OCI-LY1 (cell line): ENCODE results near the gene CD22.

Experiments
- H2AFZ ChIP-seq: fragments of 200-600 bp; sonication (generic), shearing (Covaris generic); 2 replicates; pipeline ENCODE4 v1.6.0; 2014; ENCODE audit warnings: antibody characterized with exemption, mild to moderate bottlenecking, low read length
- H3F3A ChIP-seq: fragments of 200-600 bp; sonication (generic), shearing (Covaris generic); 2 replicates; pipeline ENCODE4 v1.6.0; 2014; ENCODE audit warnings: mild to moderate bottlenecking, antibody characterized with exemption, low read length, moderate library complexity; ENCODE audit not compliant: insufficient read depth
- H3K27ac ChIP-seq: fragments of 200-600 bp; sonication (generic); 2 replicates; pipeline ENCODE4 v1.5.1; 2014; ENCODE audit warnings: low read length, mixed run types, mild to moderate bottlenecking, low read depth; ENCODE audit not compliant: poor library complexity, severe bottlenecking
- H3K27me3 ChIP-seq: fragments of 200-600 bp; sonication (generic); 2 replicates; pipeline ENCODE4 v1.6.0; 2014; ENCODE audit warnings: antibody characterized with exemption, mild to moderate bottlenecking, low read length, moderate library complexity; ENCODE audit not compliant: insufficient read depth
- H3K36me3 ChIP-seq: fragments of 200-600 bp; sonication (generic); 2 replicates; pipeline ENCODE4 v1.6.1; 2014; ENCODE audit warnings: mild to moderate bottlenecking, antibody characterized with exemption, low read length, moderate library complexity, mixed read lengths; ENCODE audit not compliant: insufficient read depth
- H3K4me1 ChIP-seq: fragments of 200-600 bp; sonication (generic); 2 replicates; pipeline ENCODE4 v1.5.1; 2014; ENCODE audit warnings: mild to moderate bottlenecking, low read length, moderate library complexity; ENCODE audit not compliant: insufficient read depth, severe bottlenecking
- H3K4me2 ChIP-seq: fragments of 200-600 bp; sonication (generic), shearing (Covaris generic); 2 replicates; pipeline ENCODE4 v1.6.1; 2014; ENCODE audit warnings: low read length
- H3K4me3 ChIP-seq: fragments of 200-600 bp; sonication (generic); 2 replicates; pipeline ENCODE4 v1.5.1; 2014; ENCODE audit warnings: low read length, low read depth, mild to moderate bottlenecking, mixed read lengths; ENCODE audit not compliant: poor library complexity, severe bottlenecking
- H3K79me2 ChIP-seq: fragments of 200-600 bp; shearing (Covaris generic); 2 replicates; pipeline ENCODE4 v1.6.1; 2016; ENCODE audit warnings: mixed run types, low read length, mixed read lengths; ENCODE audit not compliant: insufficient read depth
- H3K9ac ChIP-seq: fragments of 200-600 bp; sonication (generic), shearing (Covaris generic); 2 replicates; pipeline ENCODE4 v1.6.1; 2014; ENCODE audit warnings: mild to moderate bottlenecking, low read length, mixed read lengths
- H3K9me2 ChIP-seq: fragments of 200-600 bp; sonication (generic), shearing (Covaris generic); 2 replicates; pipeline ENCODE4 v1.6.1; 2014; ENCODE audit warnings: low read depth, mild to moderate bottlenecking, low read length, mixed read lengths
- H3K9me3 ChIP-seq: fragments of 200-600 bp; shearing (Covaris generic); 2 replicates; pipeline ENCODE4 v1.6.1; 2014; ENCODE audit warnings: low read length, mixed read lengths
- H4K20me1 ChIP-seq: fragments of 200-600 bp; sonication (generic), shearing (Covaris generic); 2 replicates; pipeline ENCODE4 v1.6.0; 2016; ENCODE audit warnings: mild to moderate bottlenecking, low read length; ENCODE audit not compliant: insufficient read depth
- EZH2 ChIP-seq: fragments of 200-600 bp; sonication (generic), shearing (Covaris generic); IDR thresholded peaks from 2 replicates; pipeline ENCODE4 v1.8.0; 2017; ENCODE audit warnings: borderline replicate concordance, mixed run types, mild to moderate bottlenecking, antibody characterized with exemption, low read length, moderate library complexity, mixed read lengths
- TF ChIP-seq, protein P1 (sequence below): fragments of 200-600 bp; sonication (generic), shearing (Covaris generic); IDR thresholded peaks from 2 replicates; pipeline ENCODE4 v1.5.1; 2017; ENCODE audit warnings: mild to moderate bottlenecking, antibody characterized with exemption, low read length, moderate library complexity, mixed read lengths

The CD22 gene

GRCh38 chr19:35296644-35297514, 32.1 kb upstream of the CD22 start:
- H3K9ac ChIP-seq: no peak overlapping the region
- peak overlapping the region; percentile 37; the same call in 1 of the 2 replicates for H3K4me2 ChIP-seq

GRCh38 chr19:35297515-35297848, 31.5 kb upstream of the CD22 start:
- Histone ChIP-seq H3K27ac (no peak overlapping the region), H3K36me3 (no peaks in the 10 kb centered on the region), H3K27me3 (no peaks in the 10 kb centered on the region; the same call in 1 of the 2 replicates), H3K9me3 (no peaks in the 10 kb centered on the region), H3K9ac (no peak overlapping the region), H3K4me2 (no peak overlapping the region), H3K4me3 (no peak overlapping the region), H3K9me2 (no peaks in the 10 kb centered on the region), H4K20me1 (no peaks in the 10 kb centered on the region), H3F3A (peaks cover 3% of the 10 kb centered on the region; the same call in 1 of the 2 replicates), H2AFZ (no peak overlapping the region), H3K79me2 (no peaks in the 10 kb centered on the region), H3K4me1 (peaks cover 28% of the 10 kb centered on the region)
- TF ChIP-seq EZH2: no peak
- TF ChIP-seq, protein P1, sequence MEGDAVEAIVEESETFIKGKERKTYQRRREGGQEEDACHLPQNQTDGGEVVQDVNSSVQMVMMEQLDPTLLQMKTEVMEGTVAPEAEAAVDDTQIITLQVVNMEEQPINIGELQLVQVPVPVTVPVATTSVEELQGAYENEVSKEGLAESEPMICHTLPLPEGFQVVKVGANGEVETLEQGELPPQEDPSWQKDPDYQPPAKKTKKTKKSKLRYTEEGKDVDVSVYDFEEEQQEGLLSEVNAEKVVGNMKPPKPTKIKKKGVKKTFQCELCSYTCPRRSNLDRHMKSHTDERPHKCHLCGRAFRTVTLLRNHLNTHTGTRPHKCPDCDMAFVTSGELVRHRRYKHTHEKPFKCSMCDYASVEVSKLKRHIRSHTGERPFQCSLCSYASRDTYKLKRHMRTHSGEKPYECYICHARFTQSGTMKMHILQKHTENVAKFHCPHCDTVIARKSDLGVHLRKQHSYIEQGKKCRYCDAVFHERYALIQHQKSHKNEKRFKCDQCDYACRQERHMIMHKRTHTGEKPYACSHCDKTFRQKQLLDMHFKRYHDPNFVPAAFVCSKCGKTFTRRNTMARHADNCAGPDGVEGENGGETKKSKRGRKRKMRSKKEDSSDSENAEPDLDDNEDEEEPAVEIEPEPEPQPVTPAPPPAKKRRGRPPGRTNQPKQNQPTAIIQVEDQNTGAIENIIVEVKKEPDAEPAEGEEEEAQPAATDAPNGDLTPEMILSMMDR: no peak

More at GRCh38 chr19:35296644-35297514, 32.1 kb upstream of the CD22 start:
- Histone ChIP-seq H3F3A (peaks cover 3% of the 10 kb centered on the region; the same call in 1 of the 2 replicates), H3K36me3 (no peaks in the 10 kb centered on the region), H3K4me3 (no peak overlapping the region), H2AFZ (no peak overlapping the region), H3K27ac (peak overlapping the region; percentile 61), H3K4me1 (peaks cover 30% of the 10 kb centered on the region), H3K9me2 (no peaks in the 10 kb centered on the region), H3K27me3 (no peaks in the 10 kb centered on the region; the same call in 1 of the 2 replicates), H3K9me3 (no peaks in the 10 kb centered on the region), H4K20me1 (no peaks in the 10 kb centered on the region), H3K79me2 (no peaks in the 10 kb centered on the region)
- no peak for TF ChIP-seq EZH2
- TF ChIP-seq, protein P1: no peak

- Histone ChIP-seq H3K9ac (no peak overlapping the region), H3K4me2 (no peak overlapping the region), H4K20me1 (no peaks in the 10 kb centered on the region), H3F3A (peaks cover 3% of the 10 kb centered on the region; the same call in 1 of the 2 replicates), H3K79me2 (no peaks in the 10 kb centered on the region), H3K27me3 (no peaks in the 10 kb centered on the region; the same call in 1 of the 2 replicates), H3K9me3 (no peaks in the 10 kb centered on the region), H3K36me3 (no peaks in the 10 kb centered on the region), H3K4me1 (peaks cover 24% of the 10 kb centered on the region), H3K4me3 (no peak overlapping the region), H3K27ac (no peak overlapping the region), H2AFZ (no peak overlapping the region), H3K9me2 (no peaks in the 10 kb centered on the region)
- no peak for TF ChIP-seq EZH2
- TF ChIP-seq, protein P1: no peak
These were observed 31.1 kb upstream of the CD22 start for GRCh38 chr19:35297922-35298321.
